Measurements from ENCODE around the gene MARVELD2. TPM values are rescaled to one million over a fixed set of nuclear protein-coding genes. Genes with fewer than 3 reads are reported as not detected.
"Not testable (repeated sequence)": the region's sequence is repeated elsewhere in the genome, so short reads cannot be mapped to it uniquely, and the experiment has no call there.

Gene MARVELD2
- total and polyA plus RNA-seq, 8 donors = 3.7 to 37.1 (median 8.0) TPM

DNA sequence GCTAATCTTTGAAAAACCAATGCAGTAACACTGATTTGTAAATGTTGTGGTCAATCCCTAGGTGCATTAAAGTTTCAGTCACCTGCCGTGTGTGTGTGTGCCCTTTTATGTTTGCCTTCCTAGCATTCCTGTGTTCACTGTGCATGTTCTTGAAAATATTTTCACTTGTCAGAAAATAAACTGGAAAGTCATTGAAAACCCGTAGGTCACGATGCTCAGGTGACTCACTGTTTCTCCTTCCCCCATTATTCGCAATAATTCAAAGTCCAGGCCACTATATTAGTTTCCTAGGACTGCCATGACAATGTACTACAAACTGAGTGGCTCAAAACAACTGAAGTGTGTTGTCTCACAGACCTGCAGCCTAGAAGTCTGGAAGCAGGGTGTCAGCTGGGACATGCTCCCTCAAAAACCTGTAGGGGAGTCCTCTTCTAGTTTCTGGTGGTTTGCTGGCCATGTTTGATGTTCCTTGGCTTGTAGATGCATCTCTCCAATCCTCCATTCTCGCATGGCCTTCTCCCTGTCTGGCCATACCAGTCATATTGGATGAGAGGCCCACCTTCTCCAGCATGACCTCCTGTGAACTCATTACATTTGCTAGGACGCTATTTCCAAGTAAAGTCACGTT is 29.3 kb downstream of the MARVELD2 start:
- intact Hi-C loops (cut with DNase I; ENCODE audit: low total_unique reads) = no loop called here
- H3K27ac ChIP-seq = peak overlapping the region; percentile 13 to 71 (median 47)
- H3K9me3 ChIP-seq = no peaks in the 10 kb centered on the region
- DNase-seq = peak; percentile 26 to 81
- H3K27me3 ChIP-seq = no peaks in the 10 kb centered on the region
- TF ChIP-seq POLR2AphosphoS5 (IDR thresholded peaks at IDR 0.05) (no peak), POLR2A (IDR thresholded peaks at IDR 0.05) (no peak), EP300 (IDR thresholded peaks at IDR 0.05) (no peak)
- TF ChIP-seq, protein P1, sequence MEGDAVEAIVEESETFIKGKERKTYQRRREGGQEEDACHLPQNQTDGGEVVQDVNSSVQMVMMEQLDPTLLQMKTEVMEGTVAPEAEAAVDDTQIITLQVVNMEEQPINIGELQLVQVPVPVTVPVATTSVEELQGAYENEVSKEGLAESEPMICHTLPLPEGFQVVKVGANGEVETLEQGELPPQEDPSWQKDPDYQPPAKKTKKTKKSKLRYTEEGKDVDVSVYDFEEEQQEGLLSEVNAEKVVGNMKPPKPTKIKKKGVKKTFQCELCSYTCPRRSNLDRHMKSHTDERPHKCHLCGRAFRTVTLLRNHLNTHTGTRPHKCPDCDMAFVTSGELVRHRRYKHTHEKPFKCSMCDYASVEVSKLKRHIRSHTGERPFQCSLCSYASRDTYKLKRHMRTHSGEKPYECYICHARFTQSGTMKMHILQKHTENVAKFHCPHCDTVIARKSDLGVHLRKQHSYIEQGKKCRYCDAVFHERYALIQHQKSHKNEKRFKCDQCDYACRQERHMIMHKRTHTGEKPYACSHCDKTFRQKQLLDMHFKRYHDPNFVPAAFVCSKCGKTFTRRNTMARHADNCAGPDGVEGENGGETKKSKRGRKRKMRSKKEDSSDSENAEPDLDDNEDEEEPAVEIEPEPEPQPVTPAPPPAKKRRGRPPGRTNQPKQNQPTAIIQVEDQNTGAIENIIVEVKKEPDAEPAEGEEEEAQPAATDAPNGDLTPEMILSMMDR (IDR thresholded peaks at IDR 0.05) = no peak
- 52 to 76% (median 62%) methylated on average over 7 of the region's 7 CpGs for WGBS, 5 donors
- H3K4me3 ChIP-seq = no peak overlapping the region
- peaks cover 0 to 19% (median 12%) of the 10 kb centered on the region in 4 donors for H3K36me3 ChIP-seq
- peaks cover 0 to 3% (median 0%) of the 10 kb centered on the region in 4 donors for H3K4me1 ChIP-seq

DNA sequence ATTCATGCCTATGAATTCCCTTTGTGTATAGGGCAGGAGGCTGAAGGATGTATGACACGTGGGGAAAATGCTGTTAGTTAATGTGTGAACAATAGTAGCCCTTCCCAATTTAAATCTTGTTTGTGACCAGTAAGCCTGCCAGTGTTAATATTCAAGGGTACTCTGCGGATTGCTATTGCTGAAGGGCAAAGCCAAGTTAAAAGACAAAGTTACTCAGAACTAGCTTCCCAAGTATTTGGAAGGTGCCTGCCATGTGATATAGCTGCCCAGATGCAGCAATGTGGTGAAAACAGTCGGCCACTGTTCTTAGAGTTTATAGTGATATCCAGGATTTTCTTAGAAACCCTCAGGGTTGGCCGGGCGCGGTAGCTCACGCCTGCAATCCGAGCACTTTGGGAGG is 34.6 kb downstream of the MARVELD2 start:
- 84 to 88% (median 88%) methylated on average over 8 of the region's 8 CpGs for WGBS, 5 donors
- Histone ChIP-seq H3K4me3 (no peak overlapping the region), H3K36me3 (no peaks in the 10 kb centered on the region), H3K27ac (peak overlapping the region in 2 of 5 donors; percentile 37 to 62), H3K4me1 (peaks cover 0 to 6% (median 2%) of the 10 kb centered on the region in 4 donors), H3K27me3 (no peaks in the 10 kb centered on the region), H3K9me3 (no peaks in the 10 kb centered on the region)
- peak; percentile 21 to 39 for DNase-seq
- intact Hi-C loops (cut with DNase I; ENCODE audit: low total_unique reads) = no loop called here
- no peak for TF ChIP-seq EP300 (IDR thresholded peaks at IDR 0.05)
- TF ChIP-seq, protein P1 (IDR thresholded peaks at IDR 0.05) = no peak

DNA sequence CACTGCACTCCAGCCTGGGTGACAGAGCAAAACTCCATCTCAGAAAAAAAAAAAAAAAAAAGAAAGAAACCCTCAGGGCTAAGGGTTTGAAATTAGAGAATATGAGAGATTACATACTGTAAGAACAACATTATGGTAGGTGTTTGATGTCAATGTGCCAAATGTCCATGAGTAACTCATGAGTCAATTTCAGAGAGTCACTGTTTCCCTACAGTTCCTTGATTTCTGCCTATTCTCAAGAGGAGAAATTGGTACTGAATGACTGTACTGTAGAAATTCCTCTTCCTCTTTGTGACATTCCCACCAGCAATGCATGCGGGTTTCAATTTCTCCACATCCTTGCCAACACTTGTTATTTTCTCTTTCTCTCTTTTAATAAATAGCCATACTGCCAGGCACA is 35.2 kb downstream of the MARVELD2 start:
- intact Hi-C loops (cut with DNase I; ENCODE audit: low total_unique reads) = no loop called here
- peaks cover 0 to 6% (median 2%) of the 10 kb centered on the region in 4 donors for H3K4me1 ChIP-seq
- TF ChIP-seq POLR2A (IDR thresholded peaks at IDR 0.05) (no peak), EP300 (IDR thresholded peaks at IDR 0.05) (no peak), POLR2AphosphoS5 (IDR thresholded peaks at IDR 0.05) (no peak)
- TF ChIP-seq, protein P1 (IDR thresholded peaks at IDR 0.05) = no peak
- H3K9me3 ChIP-seq = no peaks in the 10 kb centered on the region
- H3K4me3 ChIP-seq = no peak overlapping the region
- 83 to 100% (median 93%) methylated on average over 1 of the region's 1 CpG for WGBS, 5 donors
- peak overlapping the region in 2 of 5 donors; percentile 31 to 62 for H3K27ac ChIP-seq
- no peak for DNase-seq
- H3K27me3 ChIP-seq = no peaks in the 10 kb centered on the region
- no peaks in the 10 kb centered on the region for H3K36me3 ChIP-seq

DNA sequence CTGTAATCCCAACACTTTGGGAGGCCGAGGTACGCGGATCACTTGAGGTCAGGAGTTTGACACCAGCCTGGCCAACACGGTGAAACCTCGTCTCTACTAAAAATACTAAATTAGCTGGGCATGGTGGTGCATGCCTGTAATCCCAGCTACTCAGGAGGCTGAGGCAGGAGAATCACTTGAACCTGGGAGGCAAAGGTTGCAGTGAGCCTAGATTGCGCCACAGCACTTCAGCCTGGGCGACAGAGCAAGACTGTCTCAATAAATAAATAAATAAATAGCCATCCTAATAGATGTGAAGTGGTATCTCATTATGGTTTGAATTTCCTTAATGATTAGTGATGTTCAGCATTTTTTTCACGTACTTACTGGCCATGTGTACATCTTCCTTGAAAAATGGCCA is 35.6 kb downstream of the MARVELD2 start:
- intact Hi-C loops (cut with DNase I; ENCODE audit: low total_unique reads); H3K27me3 ChIP-seq; H3K36me3 ChIP-seq; H3K9me3 ChIP-seq; H3K4me1 ChIP-seq; H3K4me3 ChIP-seq: not testable (repeated sequence)
- DNase-seq = peak in 1 of 2 donors; percentile 24
- WGBS, 5 donors = 91 to 96% (median 93%) methylated on average over 8 of the region's 8 CpGs
- H3K27ac ChIP-seq = peak overlapping the region in 2 of 5 donors; percentile 31 to 62

DNA sequence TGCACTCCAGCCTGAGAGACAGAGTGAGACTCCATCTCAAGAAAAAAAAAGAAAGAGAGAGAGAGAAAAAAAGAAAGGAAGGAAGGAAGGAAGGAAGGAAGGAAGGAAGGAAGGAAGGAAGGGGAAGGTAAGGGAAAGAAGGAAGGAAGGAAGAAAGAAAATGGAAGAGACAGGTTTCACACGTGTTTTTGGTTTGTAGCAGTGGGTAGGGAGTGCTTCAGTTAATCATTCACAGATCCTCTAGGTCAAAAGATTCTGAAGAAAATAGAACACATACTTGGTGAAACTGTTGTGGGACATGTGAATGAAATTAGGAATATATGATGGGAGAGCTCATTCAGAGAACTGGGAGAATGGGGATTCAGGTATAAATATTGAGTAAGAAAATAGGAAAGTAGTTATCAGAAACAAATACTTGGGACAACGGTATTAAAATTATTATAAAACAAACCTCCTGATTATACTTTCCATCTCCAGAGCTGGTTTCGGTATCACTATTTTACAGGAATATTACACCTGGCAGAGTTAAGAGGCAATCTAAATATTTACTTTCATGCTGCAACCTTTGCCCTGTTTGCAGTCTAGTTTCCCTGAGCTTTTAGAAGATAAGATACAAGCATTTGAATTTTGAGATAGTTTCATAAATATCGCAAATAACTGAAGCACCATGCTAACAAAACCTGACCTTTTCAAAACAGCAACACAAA is 37.2 kb downstream of the MARVELD2 start:
- Histone ChIP-seq H3K4me3 (no peak overlapping the region), H3K36me3 (no peaks in the 10 kb centered on the region), H3K27me3 (no peaks in the 10 kb centered on the region), H3K9me3 (no peaks in the 10 kb centered on the region), H3K4me1 (peaks cover 0 to 6% (median 2%) of the 10 kb centered on the region in 4 donors), H3K27ac (peak overlapping the region; percentile 64 to 86 (median 67))
- TF ChIP-seq POLR2A (IDR thresholded peaks at IDR 0.05) (no peak), POLR2AphosphoS5 (IDR thresholded peaks at IDR 0.05) (no peak), EP300 (IDR thresholded peaks at IDR 0.05) (no peak)
- TF ChIP-seq, protein P1 (IDR thresholded peaks at IDR 0.05) = no peak
- peak in 1 of 2 donors; percentile 84 for DNase-seq
- intact Hi-C loops (cut with DNase I; ENCODE audit: low total_unique reads) = no loop called here
- WGBS, 5 donors = 21 to 31% (median 26%) methylated on average over 4 of the region's 4 CpGs

DNA sequence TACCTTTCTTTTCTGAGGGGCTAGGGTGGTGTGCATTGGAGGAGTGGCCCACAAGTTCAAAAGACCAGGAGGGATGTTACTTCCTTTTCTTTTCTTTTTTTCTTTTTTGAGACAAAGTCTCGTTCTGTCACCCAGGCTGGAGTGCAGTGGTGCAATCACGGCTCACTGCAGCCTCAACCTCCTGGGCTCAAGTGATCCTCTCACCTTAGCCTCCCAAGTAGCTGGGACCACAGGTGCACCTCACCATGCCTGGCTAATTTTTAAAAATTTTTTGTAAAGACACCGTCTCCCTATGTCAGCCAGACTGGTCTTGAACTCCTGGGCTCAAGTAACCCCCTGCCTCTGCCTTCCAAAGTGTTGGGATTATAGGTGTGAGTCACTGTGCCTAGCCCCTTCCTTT is 38.6 kb downstream of the MARVELD2 start:
- H3K36me3 ChIP-seq; H3K4me3 ChIP-seq; H3K9me3 ChIP-seq; intact Hi-C loops (cut with DNase I; ENCODE audit: low total_unique reads); H3K4me1 ChIP-seq; DNase-seq; H3K27ac ChIP-seq; H3K27me3 ChIP-seq: not testable (repeated sequence)
- WGBS, 5 donors = 73 to 96% (median 94%) methylated on average over 3 of the region's 3 CpGs
